Measurements from ENCODE around the gene SPPL3. TPM values are rescaled to one million over a fixed set of nuclear protein-coding genes. Genes with fewer than 3 reads are reported as not detected.

The SPPL3 gene
- total RNA-seq, 1 experiment from 2014 or later, result 39.7 TPM

DNA sequence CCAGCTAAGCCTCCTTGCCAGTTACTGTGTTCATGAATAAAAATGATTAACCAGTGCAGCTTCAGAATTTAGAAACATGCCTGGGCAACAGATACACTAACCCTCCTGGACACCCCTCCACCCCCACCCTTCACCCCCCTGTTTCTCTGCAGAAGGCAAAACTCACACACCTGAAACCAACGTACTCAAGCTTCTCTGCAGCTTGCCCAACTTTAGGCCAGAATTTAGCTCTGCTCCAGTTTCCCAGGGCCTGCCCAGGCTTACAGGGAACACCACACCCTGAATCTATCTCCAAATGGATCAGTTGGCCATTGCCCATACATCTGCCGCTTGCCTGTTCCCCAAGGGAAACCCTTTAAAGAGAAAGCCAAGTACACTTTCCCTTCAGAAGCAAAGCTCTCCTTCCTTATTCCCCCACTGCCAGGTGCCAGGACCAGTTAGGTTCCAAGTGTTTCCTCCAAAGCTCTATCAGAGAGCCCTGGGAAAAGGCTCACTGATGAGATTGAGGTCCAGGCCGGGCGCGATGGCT, 1.8 kb upstream of the SPPL3 start:
- intact Hi-C loops (cut with micrococcal nuclease), result no loop called here
- no TSS peak for BruUV-seq (replicated peaks)
- H3K9me2 ChIP-seq (ENCODE audit: insufficient read depth), result no peaks in the 10 kb centered on the region

More for the DNA sequence above, 1.8 kb upstream of the SPPL3 start:
- Histone ChIP-seq H3K4me1 (ENCODE audit: control insufficient read depth in 1 of 2, insufficient read depth in 2 of 2, low read length in 2 of 2) (peaks cover 10 to 33% of the 10 kb centered on the region in 2 experiments; a peak in 3 of 4 replicates), H3K4me2 (ENCODE audit: low read length) (no peak overlapping the region), H2AFZ (ENCODE audit: low read depth, low read length, poor library complexity, severe bottlenecking) (no peak overlapping the region), H3K36me3 (ENCODE audit: control insufficient read depth in 1 of 2, insufficient read depth in 2 of 2, low read length in 2 of 2) (no peaks in the 10 kb centered on the region), H3K9me3 (ENCODE audit: control insufficient read depth in 1 of 2, insufficient read depth in 1 of 2, low read depth in 1 of 2, low read length in 2 of 2) (no peaks in the 10 kb centered on the region), H3K9ac (ENCODE audit: low read length) (no peak overlapping the region), H3K27me3 (ENCODE audit: insufficient read depth, low read length) (no peaks in the 10 kb centered on the region), H4K20me1 (ENCODE audit: insufficient read depth) (no peaks in the 10 kb centered on the region), H3K4me3 (replicated peaks in 1 of 2; ENCODE audit: low read depth in 1 of 2, low read length in 2 of 2) (no peak overlapping the region), H3K27ac (ENCODE audit: low read depth, low read length) (no peak overlapping the region), H3K79me2 (ENCODE audit: insufficient read depth, low read length) (peaks cover 28% of the 10 kb centered on the region)
- ChIA-PET RAD21 (ENCODE audit: low non-redundant PET in 1 of 2, low total read pairs in 2 of 2, uncharacterized antibody in 2 of 2, unreplicated experiment in 2 of 2) (no interaction called here), POLR2A (interaction anchor here (1.1 kb wide), 1 partner anchor 15 kb away, joined by 6 read pairs; no protein-coding TSS in a partner anchor), CTCF (no interaction called here)
- no peak for TF ChIP-seq CTCF (IDR thresholded peaks at IDR 0.05 in 2 of 3, conservative IDR thresholded peaks at IDR 0.05 in 1 of 3; ENCODE audit: borderline replicate concordance in 1 of 3, insufficient read depth in 1 of 3, low read depth in 2 of 3, low read length in 2 of 3)
- TF ChIP-seq POLR2A (IDR thresholded peaks at IDR 0.05; ENCODE audit: borderline replicate concordance, extremely low read depth, insufficient read depth, insufficient read length), result no peak
- TF ChIP-seq, protein P1, sequence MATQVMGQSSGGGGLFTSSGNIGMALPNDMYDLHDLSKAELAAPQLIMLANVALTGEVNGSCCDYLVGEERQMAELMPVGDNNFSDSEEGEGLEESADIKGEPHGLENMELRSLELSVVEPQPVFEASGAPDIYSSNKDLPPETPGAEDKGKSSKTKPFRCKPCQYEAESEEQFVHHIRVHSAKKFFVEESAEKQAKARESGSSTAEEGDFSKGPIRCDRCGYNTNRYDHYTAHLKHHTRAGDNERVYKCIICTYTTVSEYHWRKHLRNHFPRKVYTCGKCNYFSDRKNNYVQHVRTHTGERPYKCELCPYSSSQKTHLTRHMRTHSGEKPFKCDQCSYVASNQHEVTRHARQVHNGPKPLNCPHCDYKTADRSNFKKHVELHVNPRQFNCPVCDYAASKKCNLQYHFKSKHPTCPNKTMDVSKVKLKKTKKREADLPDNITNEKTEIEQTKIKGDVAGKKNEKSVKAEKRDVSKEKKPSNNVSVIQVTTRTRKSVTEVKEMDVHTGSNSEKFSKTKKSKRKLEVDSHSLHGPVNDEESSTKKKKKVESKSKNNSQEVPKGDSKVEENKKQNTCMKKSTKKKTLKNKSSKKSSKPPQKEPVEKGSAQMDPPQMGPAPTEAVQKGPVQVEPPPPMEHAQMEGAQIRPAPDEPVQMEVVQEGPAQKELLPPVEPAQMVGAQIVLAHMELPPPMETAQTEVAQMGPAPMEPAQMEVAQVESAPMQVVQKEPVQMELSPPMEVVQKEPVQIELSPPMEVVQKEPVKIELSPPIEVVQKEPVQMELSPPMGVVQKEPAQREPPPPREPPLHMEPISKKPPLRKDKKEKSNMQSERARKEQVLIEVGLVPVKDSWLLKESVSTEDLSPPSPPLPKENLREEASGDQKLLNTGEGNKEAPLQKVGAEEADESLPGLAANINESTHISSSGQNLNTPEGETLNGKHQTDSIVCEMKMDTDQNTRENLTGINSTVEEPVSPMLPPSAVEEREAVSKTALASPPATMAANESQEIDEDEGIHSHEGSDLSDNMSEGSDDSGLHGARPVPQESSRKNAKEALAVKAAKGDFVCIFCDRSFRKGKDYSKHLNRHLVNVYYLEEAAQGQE (IDR thresholded peaks at IDR 0.05; ENCODE audit: low read depth), result no peak
- no peak for TF ChIP-seq SRF (IDR thresholded peaks at IDR 0.05; ENCODE audit: low read depth)
- TF ChIP-seq, protein P2, sequence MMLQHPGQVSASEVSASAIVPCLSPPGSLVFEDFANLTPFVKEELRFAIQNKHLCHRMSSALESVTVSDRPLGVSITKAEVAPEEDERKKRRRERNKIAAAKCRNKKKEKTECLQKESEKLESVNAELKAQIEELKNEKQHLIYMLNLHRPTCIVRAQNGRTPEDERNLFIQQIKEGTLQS (IDR thresholded peaks at IDR 0.05), result no peak
- no peak for TF ChIP-seq ZFX (IDR thresholded peaks at IDR 0.05)
- no peak for TF ChIP-seq ZNF274 (IDR thresholded peaks at IDR 0.05; ENCODE audit: low read depth, low read length)
- TF ChIP-seq SIN3A (IDR thresholded peaks at IDR 0.05; ENCODE audit: low read depth), result no peak
- TF ChIP-seq, protein P3, sequence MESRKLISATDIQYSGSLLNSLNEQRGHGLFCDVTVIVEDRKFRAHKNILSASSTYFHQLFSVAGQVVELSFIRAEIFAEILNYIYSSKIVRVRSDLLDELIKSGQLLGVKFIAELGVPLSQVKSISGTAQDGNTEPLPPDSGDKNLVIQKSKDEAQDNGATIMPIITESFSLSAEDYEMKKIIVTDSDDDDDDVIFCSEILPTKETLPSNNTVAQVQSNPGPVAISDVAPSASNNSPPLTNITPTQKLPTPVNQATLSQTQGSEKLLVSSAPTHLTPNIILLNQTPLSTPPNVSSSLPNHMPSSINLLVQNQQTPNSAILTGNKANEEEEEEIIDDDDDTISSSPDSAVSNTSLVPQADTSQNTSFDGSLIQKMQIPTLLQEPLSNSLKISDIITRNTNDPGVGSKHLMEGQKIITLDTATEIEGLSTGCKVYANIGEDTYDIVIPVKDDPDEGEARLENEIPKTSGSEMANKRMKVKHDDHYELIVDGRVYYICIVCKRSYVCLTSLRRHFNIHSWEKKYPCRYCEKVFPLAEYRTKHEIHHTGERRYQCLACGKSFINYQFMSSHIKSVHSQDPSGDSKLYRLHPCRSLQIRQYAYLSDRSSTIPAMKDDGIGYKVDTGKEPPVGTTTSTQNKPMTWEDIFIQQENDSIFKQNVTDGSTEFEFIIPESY (IDR thresholded peaks at IDR 0.05; ENCODE audit: extremely low read depth, insufficient replicate concordance, low read length), result no peak
- TF ChIP-seq ELF1 (IDR thresholded peaks at IDR 0.05; ENCODE audit: borderline replicate concordance, low read depth), result no peak
- no peak for TF ChIP-seq FOSL1 (IDR thresholded peaks at IDR 0.05; ENCODE audit: low read depth)
- TF ChIP-seq EZH2phosphoT487 (IDR thresholded peaks at IDR 0.05; ENCODE audit: borderline replicate concordance), result no peak
- no peak for TF ChIP-seq CBX3 (IDR thresholded peaks at IDR 0.05; ENCODE audit: low read depth)
- no peak for TF ChIP-seq YY1 (IDR thresholded peaks at IDR 0.05; ENCODE audit: extremely low read depth, insufficient replicate concordance, low read depth, low read length)
- no peak for TF ChIP-seq EZH2 (IDR thresholded peaks at IDR 0.05)
- DNase-seq (ENCODE audit: low read depth, low spot score), result no peak
- no peak for ATAC-seq

Data from HCT116 (cell line).